SK-N-SH treated with all-trans-retinoic acid at 6 μM for 48 hours (cell line): Measurements from ENCODE around the gene FARSB.

ENCODE experiments used
- ATAC-seq: fragments of 200-7000 bp; cut with Tn5 transposase; 3 replicates; pipeline ENCODE4 v1.9.1; 2020; ENCODE audit warnings: mild to moderate bottlenecking, moderate library complexity
- ARNTL ChIP-seq: fragments of 450-650 bp; formaldehyde crosslinking; IDR thresholded peaks from 2 replicates; pipeline ENCODE4 v1.5.0; 2020; ENCODE audit warnings: low read depth, mild to moderate bottlenecking, moderate library complexity, borderline replicate concordance
- BACH2 ChIP-seq: fragments of 250-450 bp; sonication (Bioruptor Pico); IDR thresholded peaks from 2 replicates; pipeline ENCODE4 v1.9.0; 2021; ENCODE audit warnings: mild to moderate bottlenecking, borderline replicate concordance
- CREB5 ChIP-seq: fragments of 250-450 bp; sonication (Bioruptor Pico); IDR thresholded peaks from 2 replicates; pipeline ENCODE4 v1.5.1; 2020; ENCODE audit warnings: low read depth, mild to moderate bottlenecking, moderate library complexity
- CSDC2 ChIP-seq: fragments of 250-450 bp; sonication (Bioruptor Pico); IDR thresholded peaks from 2 replicates; pipeline ENCODE4 v1.5.0; 2020; ENCODE audit warnings: mild to moderate bottlenecking, moderate library complexity
- CSRNP3 ChIP-seq: fragments of 250-450 bp; sonication (Bioruptor Pico); IDR thresholded peaks from 2 replicates; pipeline ENCODE4 v1.5.1; 2021; ENCODE audit warnings: mild to moderate bottlenecking, moderate library complexity
- ESRRG ChIP-seq: fragments of 250-450 bp; sonication (Bioruptor Pico); IDR thresholded peaks from 2 replicates; pipeline ENCODE4 v1.6.1; 2021; ENCODE audit warnings: mild to moderate bottlenecking
- GLIS3 ChIP-seq: fragments of 250-450 bp; sonication (Bioruptor Pico); IDR thresholded peaks from 2 replicates; pipeline ENCODE4 v1.5.0; 2020; ENCODE audit warnings: mild to moderate bottlenecking, moderate library complexity
- ISL1 ChIP-seq: fragments of 250-450 bp; sonication (Bioruptor Pico); IDR thresholded peaks from 2 replicates; pipeline ENCODE4 v2.1.2; 2022; ENCODE audit warnings: mild to moderate bottlenecking, moderate library complexity
- OSR1 ChIP-seq: fragments of 250-450 bp; sonication (Bioruptor Pico); IDR thresholded peaks from 2 replicates; pipeline ENCODE4 v1.8.0; 2022; ENCODE audit warnings: moderate library complexity, mild to moderate bottlenecking, inconsistent platforms
- PATZ1 ChIP-seq: fragments of 250-450 bp; sonication (Bioruptor Pico); IDR thresholded peaks from 2 replicates; pipeline ENCODE4 v1.8.0; 2020; ENCODE audit warnings: mild to moderate bottlenecking, moderate library complexity, borderline replicate concordance
- POU6F1 ChIP-seq: fragments of 250-450 bp; sonication (Bioruptor Pico); IDR thresholded peaks from 2 replicates; pipeline ENCODE4 v1.8.0; 2021; ENCODE audit warnings: low read depth, mild to moderate bottlenecking, moderate library complexity, borderline replicate concordance
- PPARA ChIP-seq: fragments of 250-450 bp; sonication (Bioruptor Pico); IDR thresholded peaks from 2 replicates; pipeline ENCODE4 v1.5.0; 2020; ENCODE audit warnings: mild to moderate bottlenecking, borderline replicate concordance
- RARB ChIP-seq: fragments of 250-450 bp; sonication (Bioruptor Pico); IDR thresholded peaks from 2 replicates; pipeline ENCODE4 v1.8.0; 2021; ENCODE audit warnings: mild to moderate bottlenecking, moderate library complexity
- SNAI2 ChIP-seq: fragments of 250-450 bp; sonication (Bioruptor Pico); IDR thresholded peaks from 2 replicates; pipeline ENCODE4 v1.5.0; 2020; ENCODE audit warnings: mild to moderate bottlenecking, moderate library complexity
- TCF4 ChIP-seq: fragments of 250-450 bp; sonication (Bioruptor Pico); IDR thresholded peaks from 2 replicates; pipeline ENCODE4 v1.8.0; 2021; ENCODE audit warnings: mild to moderate bottlenecking, moderate library complexity, borderline replicate concordance
- TOX ChIP-seq: fragments of 250-450 bp; sonication (Bioruptor Pico); IDR thresholded peaks from 2 replicates; pipeline ENCODE4 v1.8.0; 2021; ENCODE audit warnings: mild to moderate bottlenecking, moderate library complexity, borderline replicate concordance
- TSHZ2 ChIP-seq: fragments of 250-450 bp; sonication (Bioruptor Pico); IDR thresholded peaks from 2 replicates; pipeline ENCODE4 v1.5.0; 2020; ENCODE audit warnings: mild to moderate bottlenecking, moderate library complexity
- ZC3H10 ChIP-seq: fragments of 250-450 bp; sonication (Bioruptor Pico); IDR thresholded peaks from 2 replicates; pipeline ENCODE4 v1.5.1; 2021; ENCODE audit warnings: mild to moderate bottlenecking, moderate library complexity
- ZFP3 ChIP-seq: fragments of 250-450 bp; sonication (Bioruptor Pico); IDR thresholded peaks from 2 replicates; pipeline ENCODE4 v1.5.0; 2020; ENCODE audit warnings: mild to moderate bottlenecking, moderate library complexity
- ZFP30 ChIP-seq: fragments of 450-650 bp; formaldehyde crosslinking; IDR thresholded peaks from 2 replicates; pipeline ENCODE4 v1.5.0; 2022; ENCODE audit warnings: mild to moderate bottlenecking, moderate library complexity
- ZNF565 ChIP-seq: fragments of 450-650 bp; formaldehyde crosslinking; conservative IDR thresholded peaks from 2 replicates; pipeline ENCODE4 v1.5.0; 2020; ENCODE audit warnings: low read depth, mild to moderate bottlenecking, moderate library complexity
- ZNF70 ChIP-seq: fragments of 450-650 bp; formaldehyde crosslinking; IDR thresholded peaks from 2 replicates; pipeline ENCODE4 v1.5.0; 2020; ENCODE audit warnings: mild to moderate bottlenecking, moderate library complexity
- ZNF8 ChIP-seq: fragments of 450-650 bp; formaldehyde crosslinking; IDR thresholded peaks from 2 replicates; pipeline ENCODE4 v1.5.0; 2020; ENCODE audit warnings: mild to moderate bottlenecking, moderate library complexity

The FARSB gene

GRCh38 chr2:222688917-222689316 is 33.0 kb upstream of the FARSB start:
- no peak for TF ChIP-seq ESRRG
- TF ChIP-seq SNAI2 (CRISPR knock-in tag) = no peak
- no peak for TF ChIP-seq CSDC2 (CRISPR knock-in tag)
- no peak for TF ChIP-seq CREB5 (CRISPR knock-in tag)
- no peak for TF ChIP-seq BACH2 (CRISPR knock-in tag)
- TF ChIP-seq TSHZ2 = no peak
- TF ChIP-seq ZNF565 (CRISPR knock-in tag) = no peak
- TF ChIP-seq TOX (CRISPR knock-in tag) = no peak
- no peak for TF ChIP-seq PATZ1 (CRISPR knock-in tag)
- TF ChIP-seq TCF4 (CRISPR knock-in tag) = no peak
- TF ChIP-seq PPARA = no peak
- TF ChIP-seq ZC3H10 (CRISPR knock-in tag) = no peak
- no peak for TF ChIP-seq ARNTL
- no peak for TF ChIP-seq CSRNP3 (CRISPR knock-in tag)
- no peak for TF ChIP-seq RARB (CRISPR knock-in tag)
- TF ChIP-seq ZNF70 = no peak
- TF ChIP-seq ISL1 (CRISPR knock-in tag) = no peak
- TF ChIP-seq ZNF8 (CRISPR knock-in tag) = no peak
- no peak for TF ChIP-seq ZFP30
- no peak for TF ChIP-seq ZFP3 (CRISPR knock-in tag)

GRCh38 chr2:222686086-222686750 is 30.3 kb upstream of the FARSB start:
- no peak for ATAC-seq
- no peak for TF ChIP-seq PPARA
- TF ChIP-seq ZNF70 = no peak
- TF ChIP-seq POU6F1 (CRISPR knock-in tag) = no peak
- TF ChIP-seq ZNF8 (CRISPR knock-in tag) = no peak
- TF ChIP-seq ZFP3 (CRISPR knock-in tag) = no peak
- TF ChIP-seq TSHZ2 = no peak
- TF ChIP-seq ZNF565 (CRISPR knock-in tag) = no peak
- TF ChIP-seq OSR1 (CRISPR knock-in tag) = no peak
- no peak for TF ChIP-seq ZFP30
- no peak for TF ChIP-seq CSDC2 (CRISPR knock-in tag)
- TF ChIP-seq GLIS3 (CRISPR knock-in tag) = no peak
- no peak for TF ChIP-seq CREB5 (CRISPR knock-in tag)
- TF ChIP-seq BACH2 (CRISPR knock-in tag) = no peak

More at GRCh38 chr2:222688917-222689316, 33.0 kb upstream of the FARSB start:
- no peak for ATAC-seq
